Common myeloid progenitor, CD34-positive (primary cell): ENCODE measurements around the gene NT5C1B.

Source experiments
- CTCF ChIA-PET: fragments of 350-600 bp; sonication (Branson Sonifier 250); formaldehyde crosslinking; loops from one replicate; lab custom pipeline; 2021; ENCODE audit warnings: antibody characterized with exemption; lab: Charles Lee
- POLR2A ChIA-PET: fragments of 350-600 bp; sonication (Branson Sonifier 250); formaldehyde crosslinking; loops from one replicate; lab custom pipeline; 2021; ENCODE audit warnings: antibody characterized with exemption; lab: Charles Lee
- DNase-seq, 3 donors: peaks; one replicate each; pipeline versions ENCODE4 v3.0.0 to v3.0.0-alpha.2; 2013
- H3K27ac ChIP-seq, 2 experiments: 1 replicate in 1 of 2; 2 replicates in 1 of 2; pipeline ENCODE4 v1.7.0; 2013; ENCODE audit warnings: inconsistent platforms in 2 of 2, low read length in 2 of 2, mild to moderate bottlenecking in 2 of 2, low read depth in 1 of 2, moderate library complexity in 1 of 2; ENCODE audit not compliant: severe bottlenecking in 2 of 2, insufficient read depth in 1 of 2, poor library complexity in 1 of 2
- H3K27me3 ChIP-seq, 5 experiments: replicated peaks in 2 of 5; 1 replicate in 3 of 5; 2 replicates in 2 of 5; pipeline versions ENCODE4 v1.6.1 to v1.7.0; 2013; ENCODE audit warnings: low read length in 4 of 5, mild to moderate bottlenecking in 2 of 5, moderate library complexity in 2 of 5, inconsistent platforms in 1 of 5; ENCODE audit not compliant: insufficient read depth in 5 of 5, control insufficient read depth in 4 of 5
- H3K36me3 ChIP-seq, 4 experiments: 1 replicate in 2 of 4; 2 replicates in 2 of 4; pipeline versions ENCODE4 v1.6.1 to v1.7.0; 2013; ENCODE audit warnings: low read length in 3 of 4, control low read depth in 1 of 4, mild to moderate bottlenecking in 1 of 4; ENCODE audit not compliant: control insufficient read depth in 4 of 4, insufficient read depth in 4 of 4
- H3K4me1 ChIP-seq, 4 experiments: 1 replicate in 3 of 4; 2 replicates in 1 of 4; pipeline versions ENCODE4 v1.6.1 to v1.7.1; 2013; ENCODE audit warnings: low read length in 3 of 4, mild to moderate bottlenecking in 3 of 4, control low read depth in 1 of 4, inconsistent platforms in 1 of 4, moderate library complexity in 1 of 4; ENCODE audit not compliant: control insufficient read depth in 4 of 4, insufficient read depth in 4 of 4; ENCODE audit errors: control extremely low read depth in 1 of 4
- H3K4me3 ChIP-seq, 7 experiments: 1 replicate in 4 of 7; 2 replicates in 3 of 7; pipeline versions ENCODE4 v1.5.1 to v1.7.0; 2013; ENCODE audit warnings: mild to moderate bottlenecking in 7 of 7, low read length in 6 of 7, moderate library complexity in 6 of 7, inconsistent platforms in 2 of 7, low read depth in 2 of 7, control low read depth in 1 of 7; ENCODE audit not compliant: insufficient read depth in 4 of 7, control insufficient read depth in 1 of 7; ENCODE audit errors: extremely low read depth in 1 of 7
- H3K9me3 ChIP-seq, 5 experiments: 1 replicate in 4 of 5; 2 replicates in 1 of 5; pipeline versions ENCODE4 v1.6.1 to v1.7.1; 2013; ENCODE audit warnings: low read length in 4 of 5, mild to moderate bottlenecking in 2 of 5, inconsistent platforms in 1 of 5, low read depth in 1 of 5, moderate library complexity in 1 of 5; ENCODE audit not compliant: control insufficient read depth in 4 of 5, insufficient read depth in 2 of 5; ENCODE audit errors: control extremely low read depth in 1 of 5
- WGBS: methylation state at CpG from one replicate; pipeline ENCODE4 v1.1.5; 2013; ENCODE audit not compliant: insufficient coverage; 5-methylcytosine and 5-hydroxymethylcytosine counted together

NT5C1B gene

GRCh38 chr2:18514526-18515461 is 74.6 kb downstream of the NT5C1B start:
- H3K36me3 ChIP-seq = no peaks in the 10 kb centered on the region
- no peaks in the 10 kb centered on the region for H3K9me3 ChIP-seq
- ChIA-PET POLR2A (no interaction called here), CTCF (interaction anchor here (0.7 kb wide), 1 partner anchor 836 kb away, joined by 3 read pairs; no protein-coding TSS in a partner anchor)
- H3K27me3 ChIP-seq = peaks cover 0 to 20% (median 9%) of the 10 kb centered on the region in 5 experiments
- no peak overlapping the region for H3K27ac ChIP-seq
- 95% methylated on average over 2 of the region's 4 CpGs for WGBS
- H3K4me3 ChIP-seq = no peak overlapping the region
- peaks cover 0 to 2% (median 0%) of the 10 kb centered on the region in 4 experiments for H3K4me1 ChIP-seq
- no peak for DNase-seq
